IPS-11a (cell line): ENCODE results near the gene CDK8.

Experiments used
- H3K4me3 ChIP-seq: one replicate; pipeline ENCODE4 v1.5.1; 2013; ENCODE audit warnings: low read depth, low read length, control low read depth

CDK8 gene

DNA sequence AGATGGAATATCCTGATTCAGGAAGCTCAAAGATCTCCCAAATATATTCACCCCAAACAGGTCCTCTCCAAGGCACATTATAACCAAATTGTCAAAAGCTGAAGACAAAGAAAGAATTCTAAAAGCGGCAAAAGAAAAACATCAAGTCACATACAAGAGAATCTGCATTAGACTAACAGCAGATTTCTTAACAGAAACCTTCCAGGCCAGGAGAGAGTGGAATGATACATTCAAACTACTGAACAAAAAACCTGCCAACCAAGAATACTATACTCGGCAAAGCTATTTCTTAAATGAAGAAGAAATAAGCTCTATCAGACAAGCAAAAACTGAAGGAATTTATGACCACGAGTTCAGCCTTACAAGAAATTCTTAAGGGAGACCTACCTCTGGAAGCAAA is 183.0 kb downstream of the CDK8 start:
- H3K4me3 ChIP-seq = no peak overlapping the region

DNA sequence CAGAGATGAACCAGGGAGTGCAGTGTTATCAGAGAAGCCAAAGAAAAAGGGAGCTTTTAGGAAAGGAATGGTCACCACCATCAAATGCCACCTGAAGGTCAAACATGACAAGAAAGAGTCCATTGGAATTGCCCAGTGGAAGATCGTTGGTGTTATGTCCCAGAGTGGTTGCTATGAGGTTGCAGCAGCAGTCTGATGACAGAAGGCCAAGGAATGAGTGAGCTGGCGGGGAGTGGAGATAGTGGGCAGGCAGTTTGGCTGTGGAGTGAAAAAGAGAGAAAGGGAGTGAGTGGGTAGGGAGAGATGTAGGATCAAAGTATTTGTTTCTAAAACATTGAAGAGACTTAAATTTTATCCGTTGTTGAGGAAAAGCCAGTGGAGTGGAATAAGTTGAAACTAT is 186.2 kb downstream of the CDK8 start:
- no peak overlapping the region for H3K4me3 ChIP-seq

DNA sequence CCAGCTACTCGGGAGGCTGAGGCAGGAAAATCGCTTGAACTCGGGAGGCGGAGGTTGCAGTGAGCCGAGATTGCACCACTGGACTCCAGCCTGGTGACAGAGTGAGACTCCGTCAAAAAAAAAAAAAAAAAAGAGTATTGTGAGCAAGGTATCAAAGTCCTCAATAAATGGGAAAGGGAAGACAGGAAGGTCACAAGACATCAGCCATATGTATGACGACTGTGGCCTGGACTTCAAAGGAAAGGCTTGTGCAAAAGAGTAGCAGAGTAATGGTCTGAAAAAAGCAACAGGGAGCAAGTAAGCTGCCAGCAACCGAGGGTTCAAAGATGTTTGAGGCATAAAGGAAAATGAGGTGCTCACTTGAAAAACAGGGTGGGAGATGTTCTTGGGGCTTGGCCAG is 187.5 kb downstream of the CDK8 start:
- H3K4me3 ChIP-seq = no peak overlapping the region

DNA sequence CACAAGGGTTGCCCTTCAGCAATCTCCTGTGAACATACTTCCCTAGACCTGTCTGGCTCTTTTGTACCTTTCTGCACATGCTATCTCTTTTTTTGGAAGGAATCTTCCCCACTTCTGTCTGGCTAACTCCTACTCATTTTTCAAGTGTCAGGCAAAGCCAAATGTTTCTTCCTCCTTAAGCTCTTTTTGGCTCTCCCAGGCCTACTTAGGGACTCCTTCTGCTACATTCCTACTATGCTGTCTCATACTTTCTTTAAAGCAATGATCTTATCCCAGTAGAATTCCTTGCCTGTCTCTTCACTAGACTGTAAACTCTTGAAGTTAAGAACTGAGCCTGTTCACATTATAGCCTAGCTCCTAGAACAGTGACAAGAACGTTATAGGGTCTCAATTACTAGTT is 188.6 kb downstream of the CDK8 start:
- no peak overlapping the region for H3K4me3 ChIP-seq

DNA sequence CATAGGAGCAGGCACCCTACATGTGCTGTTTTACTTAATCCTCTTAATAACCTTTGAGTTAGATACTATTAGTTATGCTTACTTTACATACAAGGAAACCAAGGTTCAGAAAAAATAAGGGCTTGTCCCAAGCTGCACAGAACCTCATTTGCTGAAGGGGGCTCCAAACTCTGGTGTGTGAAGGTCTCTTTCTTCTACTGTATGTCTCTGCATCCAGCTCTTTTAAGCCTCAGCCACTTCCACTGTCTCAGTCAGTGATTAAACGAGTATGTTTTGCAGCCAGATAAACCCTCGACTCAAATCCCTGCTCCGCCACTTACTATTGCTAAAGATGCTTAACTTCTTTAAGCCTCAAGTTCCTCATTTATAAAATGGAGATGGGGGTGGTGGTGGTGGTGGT is 191.2 kb downstream of the CDK8 start:
- H3K4me3 ChIP-seq = no peak overlapping the region

DNA sequence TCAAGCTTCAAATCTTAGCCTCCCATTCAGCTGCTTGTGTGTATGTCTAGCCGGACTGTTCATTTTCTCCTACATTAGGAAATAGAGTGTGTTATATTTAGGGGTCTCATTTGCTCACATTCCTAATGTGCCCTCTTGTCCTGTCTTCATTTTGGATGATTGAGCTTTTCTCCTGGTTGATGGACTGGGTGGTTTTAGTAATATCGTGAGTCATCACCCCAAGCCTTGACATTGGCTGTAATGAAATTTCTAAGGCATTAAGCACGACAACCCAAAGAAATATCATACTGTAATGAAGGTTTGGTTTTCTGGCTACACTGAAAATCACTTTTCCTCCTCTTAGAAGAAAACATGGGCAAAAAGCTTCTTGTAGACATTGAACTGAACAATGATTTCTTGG is 192.8 kb downstream of the CDK8 start:
- H3K4me3 ChIP-seq = no peak overlapping the region

DNA sequence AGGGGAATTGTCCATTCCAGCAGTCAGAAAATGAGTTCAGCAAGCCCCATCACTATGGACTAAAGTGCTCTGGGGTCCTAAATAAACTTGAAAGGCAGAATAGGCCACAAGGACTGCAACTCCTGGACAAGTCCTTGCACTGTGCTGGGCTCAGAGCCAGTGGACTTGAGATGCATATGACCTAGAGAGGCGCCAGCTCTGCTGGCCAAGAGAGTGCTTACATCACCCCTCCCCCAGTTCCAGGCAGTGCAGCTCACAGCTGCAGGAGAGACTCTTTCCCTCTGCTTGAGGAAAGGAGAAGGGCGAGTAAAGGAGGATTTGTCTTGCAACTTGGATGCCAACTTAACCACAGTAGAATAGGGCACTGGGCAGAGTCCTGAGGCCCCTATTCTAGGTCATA is 194.1 kb downstream of the CDK8 start:
- no peak overlapping the region for H3K4me3 ChIP-seq

DNA sequence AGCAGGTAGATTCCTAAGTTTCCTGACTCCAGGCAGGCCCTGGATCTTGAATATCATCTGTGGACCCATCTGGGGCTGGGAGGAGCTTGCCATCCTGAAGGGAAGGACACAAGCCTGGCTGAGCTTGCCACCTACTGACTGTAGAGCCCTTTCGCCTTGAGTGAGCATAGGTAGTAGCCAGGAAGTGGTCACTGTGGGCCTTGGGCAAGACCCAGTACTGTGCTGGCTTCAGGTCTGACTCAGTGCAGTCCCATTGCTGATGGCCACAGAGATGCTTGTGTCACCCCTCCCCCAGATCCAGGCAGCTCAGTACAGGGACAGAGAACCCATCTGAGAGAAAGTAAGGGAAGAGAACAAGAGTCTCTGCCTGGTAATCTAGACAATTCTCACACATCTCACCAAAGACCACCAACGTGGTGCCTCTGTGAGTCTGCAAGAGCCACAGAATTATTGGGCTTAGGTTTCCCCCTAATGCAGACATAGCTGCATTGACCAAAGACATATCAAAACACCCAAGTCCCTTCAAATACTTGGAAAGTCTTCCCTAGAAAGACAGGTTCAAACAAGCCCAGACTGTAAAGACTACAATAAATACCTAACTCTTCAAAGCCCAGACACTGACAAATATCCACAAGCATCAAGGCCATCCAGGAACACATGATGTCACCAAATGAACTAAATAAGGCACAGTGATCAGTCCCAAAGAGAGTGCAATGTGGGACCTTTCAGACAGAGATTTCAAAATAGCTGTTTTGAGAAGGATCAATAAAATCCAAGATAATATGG is 195.3 kb downstream of the CDK8 start:
- H3K4me3 ChIP-seq = no peak overlapping the region
